GM12878 (cell line): ENCODE data around the gene GBGT1.

Experiments
- CTCF ChIP-seq, 3 experiments: IDR thresholded peaks in 2 of 3; conservative IDR thresholded peaks in 1 of 3; 2 replicates each; pipeline ENCODE4 v1.5.1; 2011; ENCODE audit warnings: low read depth in 3 of 3, low read length in 3 of 3, mild to moderate bottlenecking in 3 of 3, control low read depth in 2 of 3, moderate library complexity in 2 of 3, inconsistent platforms in 1 of 3, mixed read lengths in 1 of 3; ENCODE audit not compliant: control insufficient read depth in 2 of 3, insufficient read depth in 1 of 3; ENCODE audit errors: extremely low read depth in 1 of 3
- EZH2 ChIP-seq: IDR thresholded peaks from 2 replicates; pipeline ENCODE4 v1.6.1; 2012; ENCODE audit warnings: low read depth, mild to moderate bottlenecking, control low read depth, inconsistent platforms, low read length, borderline replicate concordance; ENCODE audit not compliant: control insufficient read depth
- IRF4 ChIP-seq: IDR thresholded peaks from 2 replicates; pipeline ENCODE4 v1.6.1; 2011; ENCODE audit warnings: low read depth, low read length
- JUNB ChIP-seq: IDR thresholded peaks from 2 replicates; pipeline ENCODE4 v1.6.1; 2016; ENCODE audit warnings: antibody characterized with exemption, mild to moderate bottlenecking
- JUND ChIP-seq: IDR thresholded peaks from 2 replicates; pipeline ENCODE4 v1.6.1; 2012; ENCODE audit warnings: low read depth, mild to moderate bottlenecking, low read length, improper control_type of control experiment, moderate library complexity
- MEF2A ChIP-seq: IDR thresholded peaks from 2 replicates; pipeline ENCODE4 v1.6.1; 2011; ENCODE audit warnings: low read depth, mild to moderate bottlenecking, low read length, moderate library complexity; ENCODE audit not compliant: insufficient read depth
- POLR2AphosphoS5 ChIP-seq: IDR thresholded peaks from 2 replicates; pipeline ENCODE4 v1.6.1; 2011; ENCODE audit warnings: mild to moderate bottlenecking, low read length, inconsistent platforms
- PRDM15 ChIP-seq: fragments of 450-650 bp; formaldehyde crosslinking; IDR thresholded peaks from 2 replicates; pipeline ENCODE4 v1.4.0; 2020; ENCODE audit warnings: mild to moderate bottlenecking, moderate library complexity
- RAD21 ChIP-seq: IDR thresholded peaks from 2 replicates; pipeline ENCODE4 v1.6.1; 2011; ENCODE audit warnings: mild to moderate bottlenecking, low read depth, low read length, moderate library complexity; ENCODE audit not compliant: insufficient read depth
- SP1 ChIP-seq: IDR thresholded peaks from one replicate; pipeline ENCODE4 v1.6.1; 2011; ENCODE audit warnings: low read depth, low read length
- SREBF1 ChIP-seq: IDR thresholded peaks from 2 replicates; pipeline ENCODE4 v1.6.1; 2012; ENCODE audit warnings: mild to moderate bottlenecking, low read length
- TCF3 ChIP-seq: IDR thresholded peaks from 2 replicates; pipeline ENCODE4 v1.6.1; 2012; ENCODE audit warnings: low read depth, mild to moderate bottlenecking, low read length, borderline replicate concordance; ENCODE audit not compliant: insufficient read depth
- WRNIP1 ChIP-seq: IDR thresholded peaks from 2 replicates; pipeline ENCODE4 v1.6.1; 2011; ENCODE audit warnings: low read depth, low read length, improper control_type of control experiment, borderline replicate concordance

GRCh38 chr9:133135146-133135745 is 28.5 kb downstream of the GBGT1 start:
- TF ChIP-seq RAD21, result no peak
- no peak for TF ChIP-seq POLR2AphosphoS5
- no peak for TF ChIP-seq PRDM15 (CRISPR knock-in tag)
- no peak for TF ChIP-seq MEF2A
- TF ChIP-seq JUNB, result no peak
- no peak for TF ChIP-seq TCF3
- no peak for TF ChIP-seq CTCF (IDR thresholded peaks at IDR 0.05 in 2 of 3, conservative IDR thresholded peaks at IDR 0.05 in 1 of 3; ENCODE audit: control insufficient read depth in 2 of 3, extremely low read depth in 1 of 3, insufficient read depth in 1 of 3, low read depth in 3 of 3, low read length in 3 of 3)
- TF ChIP-seq EZH2, result no peak
- TF ChIP-seq SP1, result no peak
- TF ChIP-seq IRF4, result no peak
- TF ChIP-seq JUND, result no peak
- TF ChIP-seq WRNIP1, result no peak
- no peak for TF ChIP-seq SREBF1
